Uterus (tissue), 4 donors: Measurements from ENCODE around the gene ETHE1. TPM values are rescaled to one million over a fixed set of nuclear protein-coding genes. Genes with fewer than 3 reads are reported as not detected.
"Not testable (repeated sequence)": the region's sequence is repeated elsewhere in the genome, so short reads cannot be mapped to it uniquely, and the experiment has no call there.

Experiments
- DNase-seq, 2 donors: peaks; one replicate each; pipeline ENCODE4 v3.0.0-alpha.2; 2019 to 2020
- H3K27ac ChIP-seq, 2 donors: fragments of 200-600 bp; sonication (generic); 1 replicate in 1 of 2; 2 replicates in 1 of 2; pipeline ENCODE4 v1.5.1; 2016 to 2018
- H3K27me3 ChIP-seq, 2 donors: fragments of 200-600 bp; sonication (generic); one replicate each; pipeline ENCODE4 v1.5.1; 2018 to 2019; ENCODE audit warnings: control low read depth in 1 of 2
- H3K36me3 ChIP-seq, 2 donors: fragments of 200-600 bp; sonication (generic); one replicate each; pipeline ENCODE4 v1.5.1; 2019; ENCODE audit warnings: control low read depth in 1 of 2
- H3K4me1 ChIP-seq, 2 donors: fragments of 200-600 bp; sonication (generic); one replicate each; pipeline ENCODE4 v1.5.1; 2018 to 2019; ENCODE audit warnings: control low read depth in 1 of 2
- H3K4me3 ChIP-seq, 2 donors: fragments of 200-600 bp; sonication (generic); 1 replicate in 1 of 2; 2 replicates in 1 of 2; pipeline ENCODE4 v1.5.1; 2018 to 2019; ENCODE audit warnings: mild to moderate bottlenecking in 1 of 2
- H3K9me3 ChIP-seq, 2 donors: fragments of 200-600 bp; sonication (generic); one replicate each; pipeline ENCODE4 v1.5.1; 2019; ENCODE audit warnings: control low read depth in 1 of 2
- POLR2A ChIP-seq, 2 donors: fragments of 450-650 bp; IDR thresholded peaks; one replicate each; pipeline ENCODE4 v1.6.1; 2016; ENCODE audit warnings: antibody characterized with exemption in 2 of 2, mild to moderate bottlenecking in 1 of 2, moderate library complexity in 1 of 2
- intact Hi-C: fragments of 100-400 bp; cut with DNase I; formaldehyde crosslinking; loops from one replicate; pipeline ENCODE4 v1.15.1; 2023; ENCODE audit warnings: low total_unique reads
- total RNA-seq, 4 donors: library from RNA; depleted of rRNA in 3 of 4; stranded (reverse); fragments of >200 nt in 3 of 4; gene quantifications; one replicate each; pipeline versions ENCODE4 v1.1.0 to v1.2.4, GENCODE V29; 2014 to 2023
- TF ChIP-seq, protein P1 (sequence below), 4 experiments: fragments of 200-600 bp in 2 of 4; fragments of 450-650 bp in 2 of 4; sonication (generic) in 2 of 4; IDR thresholded peaks; one replicate each; pipeline ENCODE4 v1.5.1; 2016 to 2019; ENCODE audit warnings: antibody characterized with exemption in 4 of 4, mild to moderate bottlenecking in 2 of 4, moderate library complexity in 1 of 4
- donor health status: DM: yes; HTN: yes; CAD: no.

The ETHE1 gene
- total RNA-seq, 4 donors from 2014 or later, result 0.77 to 29.0 (median 12.5) TPM

DNA sequence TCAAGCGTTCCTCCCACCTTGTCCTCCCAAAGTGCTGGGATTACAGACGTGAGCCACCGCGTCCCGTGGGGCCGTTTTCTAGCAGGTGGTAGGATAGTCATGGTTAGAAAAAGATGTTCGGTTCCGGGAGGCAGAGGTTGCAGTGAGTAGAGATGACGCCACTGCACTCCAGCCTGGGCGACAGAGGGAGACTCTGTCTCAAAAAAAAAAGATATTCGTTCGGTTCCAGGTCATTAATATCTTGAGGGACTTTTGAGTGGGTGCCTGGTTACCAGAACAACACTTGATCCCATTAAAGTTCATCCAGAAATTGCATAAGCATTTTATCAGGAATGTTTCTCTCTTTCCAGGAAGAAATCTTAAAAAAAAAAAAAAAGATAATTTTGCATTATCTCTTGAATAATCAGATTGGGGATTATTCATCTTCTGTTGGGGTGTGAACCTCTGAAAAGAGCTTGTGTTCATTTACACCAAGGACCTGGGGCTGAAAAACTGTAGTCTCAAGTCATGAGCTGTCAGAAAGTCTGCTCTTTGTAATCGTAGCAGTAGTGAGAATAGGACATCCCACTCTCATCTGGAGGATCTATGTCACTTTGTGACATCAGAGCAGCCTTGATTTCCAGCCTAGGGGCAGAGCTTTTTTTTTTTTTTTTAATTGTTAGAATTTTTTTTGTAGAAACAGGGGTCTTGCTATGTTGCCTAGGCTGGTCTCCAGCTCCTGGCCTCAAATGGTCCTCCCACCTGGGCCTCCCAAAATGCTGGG, 1.0 kb upstream of the ETHE1 start:
- intact Hi-C loops, result no loop called here
- Histone ChIP-seq H3K36me3 (no peaks in the 10 kb centered on the region), H3K4me3 (peak overlapping the region; percentile 68 to 90), H3K4me1 (no peaks in the 10 kb centered on the region), H3K27me3 (no peaks in the 10 kb centered on the region), H3K9me3 (no peaks in the 10 kb centered on the region), H3K27ac (peak overlapping the region; percentile 82 to 84)
- no peak for TF ChIP-seq POLR2A (IDR thresholded peaks at IDR 0.05)
- TF ChIP-seq, protein P1, sequence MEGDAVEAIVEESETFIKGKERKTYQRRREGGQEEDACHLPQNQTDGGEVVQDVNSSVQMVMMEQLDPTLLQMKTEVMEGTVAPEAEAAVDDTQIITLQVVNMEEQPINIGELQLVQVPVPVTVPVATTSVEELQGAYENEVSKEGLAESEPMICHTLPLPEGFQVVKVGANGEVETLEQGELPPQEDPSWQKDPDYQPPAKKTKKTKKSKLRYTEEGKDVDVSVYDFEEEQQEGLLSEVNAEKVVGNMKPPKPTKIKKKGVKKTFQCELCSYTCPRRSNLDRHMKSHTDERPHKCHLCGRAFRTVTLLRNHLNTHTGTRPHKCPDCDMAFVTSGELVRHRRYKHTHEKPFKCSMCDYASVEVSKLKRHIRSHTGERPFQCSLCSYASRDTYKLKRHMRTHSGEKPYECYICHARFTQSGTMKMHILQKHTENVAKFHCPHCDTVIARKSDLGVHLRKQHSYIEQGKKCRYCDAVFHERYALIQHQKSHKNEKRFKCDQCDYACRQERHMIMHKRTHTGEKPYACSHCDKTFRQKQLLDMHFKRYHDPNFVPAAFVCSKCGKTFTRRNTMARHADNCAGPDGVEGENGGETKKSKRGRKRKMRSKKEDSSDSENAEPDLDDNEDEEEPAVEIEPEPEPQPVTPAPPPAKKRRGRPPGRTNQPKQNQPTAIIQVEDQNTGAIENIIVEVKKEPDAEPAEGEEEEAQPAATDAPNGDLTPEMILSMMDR (IDR thresholded peaks at IDR 0.05), result peak in 1 of 4 experiments; percentile 15
- DNase-seq, result peak; percentile 50 to 58

DNA sequence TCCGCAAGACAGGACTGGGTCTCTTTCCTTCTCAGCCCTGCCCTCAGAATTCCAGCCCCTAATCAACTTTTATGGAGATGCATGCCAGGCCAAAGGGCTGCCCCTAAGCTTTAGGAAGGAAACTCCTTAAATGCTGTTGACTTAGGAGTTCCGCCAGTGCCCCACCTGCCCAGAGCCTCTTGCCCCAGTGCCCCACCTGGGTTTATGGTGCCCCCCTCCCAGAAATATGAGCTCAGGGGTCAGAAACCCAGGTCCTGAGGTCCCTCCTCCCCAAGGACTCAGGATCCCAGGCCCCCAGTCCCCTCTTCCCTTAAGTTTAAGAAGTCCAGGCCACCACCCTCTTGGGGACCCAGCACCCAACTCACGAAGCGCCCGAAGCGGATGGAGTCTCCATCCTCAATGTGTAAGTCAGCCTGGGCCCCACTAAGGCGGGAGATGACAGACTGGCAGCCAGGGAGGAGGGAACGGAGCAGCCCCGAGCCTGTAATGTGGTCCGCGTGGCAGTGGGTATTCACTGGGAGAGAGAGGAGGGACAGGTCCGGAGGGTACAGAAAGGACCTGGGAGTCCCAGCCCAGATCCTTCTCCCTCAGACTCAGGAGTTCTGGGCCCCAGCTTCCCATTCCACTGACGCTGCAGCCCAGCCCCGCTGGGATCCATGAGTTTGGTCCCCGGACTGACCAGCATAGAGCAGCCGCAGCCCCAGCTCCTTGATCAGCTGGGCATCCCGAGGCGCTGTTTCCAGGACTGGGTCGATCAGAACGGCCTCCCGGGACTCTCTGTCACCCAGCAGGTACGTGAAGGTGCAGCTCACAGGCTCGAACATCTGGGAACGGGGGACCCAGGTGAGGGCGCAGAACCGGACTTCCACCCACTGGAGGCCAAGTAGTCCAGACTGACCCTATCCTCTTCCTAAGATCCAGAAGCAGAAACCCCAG, 897 bp downstream of the ETHE1 start:
- intact Hi-C loops, result no loop called here
- Histone ChIP-seq H3K27me3 (no peaks in the 10 kb centered on the region), H3K4me3 (peak overlapping the region; percentile 68 to 90), H3K9me3 (no peaks in the 10 kb centered on the region), H3K4me1 (no peaks in the 10 kb centered on the region), H3K27ac (peak overlapping the region; percentile 82 to 84), H3K36me3 (no peaks in the 10 kb centered on the region)
- no peak for TF ChIP-seq POLR2A (IDR thresholded peaks at IDR 0.05)
- TF ChIP-seq, protein P1 (IDR thresholded peaks at IDR 0.05), result no peak
- DNase-seq, result peak in 1 of 2 donors; percentile 28

DNA sequence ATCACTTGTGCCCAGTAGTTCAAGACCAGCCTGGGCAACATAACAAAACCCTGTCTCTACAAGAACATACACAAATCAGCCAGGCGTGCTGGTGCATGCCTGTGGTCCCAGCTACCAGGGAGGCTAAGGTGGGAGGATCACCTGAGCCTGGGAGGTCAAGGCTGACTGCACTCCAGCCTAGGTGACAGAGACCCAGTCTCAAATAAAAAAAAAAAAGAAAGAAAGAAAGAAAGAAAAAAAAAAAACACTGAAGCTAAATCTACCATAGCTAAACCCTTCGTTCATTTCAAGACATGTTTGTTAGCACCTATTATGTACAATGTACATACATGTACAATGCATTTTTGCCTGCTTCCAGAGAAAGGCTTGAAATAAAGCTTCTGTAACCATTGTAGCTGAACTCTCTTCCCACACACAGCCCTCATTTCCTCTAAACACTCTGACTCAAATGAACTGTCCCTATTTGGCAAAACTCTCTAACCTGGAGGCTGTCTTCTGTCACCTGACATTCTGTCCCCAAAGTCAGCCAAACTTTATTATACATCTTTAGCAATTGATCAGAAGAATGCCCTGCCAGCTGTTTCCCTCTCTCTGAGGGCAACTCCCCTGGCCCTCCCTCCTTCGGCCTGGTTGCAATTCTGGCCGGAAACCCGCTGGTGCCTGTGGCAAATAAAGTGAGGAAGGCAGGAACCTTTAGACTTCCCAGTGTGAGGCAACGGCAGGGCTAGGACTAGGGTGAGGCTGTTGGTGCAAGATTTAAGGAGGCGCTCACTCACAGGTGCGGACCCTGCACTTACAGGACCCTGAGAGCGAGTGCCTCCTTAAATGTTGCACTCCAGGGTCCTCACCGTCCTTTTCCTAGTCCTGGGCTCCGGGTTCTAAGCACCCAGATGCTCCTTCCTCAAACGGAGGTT, 1.8 kb downstream of the ETHE1 start:
- intact Hi-C loops, result no loop called here
- peak; percentile 43 to 50 for DNase-seq
- TF ChIP-seq, protein P1 (IDR thresholded peaks at IDR 0.05), result no peak
- TF ChIP-seq POLR2A (IDR thresholded peaks at IDR 0.05), result no peak

DNA sequence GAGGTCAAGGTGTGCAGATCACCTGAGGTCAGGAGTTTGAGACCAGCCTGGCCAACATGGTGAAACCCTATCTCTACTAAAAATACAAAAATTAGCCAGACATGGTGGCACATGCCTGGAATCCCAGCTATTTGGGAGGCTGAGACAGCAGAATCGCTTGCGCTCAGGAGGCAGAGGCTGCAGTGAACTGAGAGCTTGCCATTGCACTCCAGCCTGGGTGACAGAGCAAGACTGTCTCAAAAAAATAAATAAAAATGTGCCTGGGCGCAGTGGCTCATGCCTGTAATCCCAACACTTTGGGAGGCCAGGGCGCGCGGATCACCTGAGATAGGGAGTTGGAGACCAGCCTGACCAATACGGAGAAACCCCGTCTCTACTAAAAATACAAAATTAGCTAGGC, 3.3 kb downstream of the ETHE1 start:
- H3K27ac ChIP-seq, H3K27me3 ChIP-seq, H3K4me1 ChIP-seq, H3K36me3 ChIP-seq, H3K4me3 ChIP-seq, intact Hi-C loops, H3K9me3 ChIP-seq, DNase-seq: not testable (repeated sequence)

More for the DNA sequence above, 1.8 kb downstream of the ETHE1 start:
- Histone ChIP-seq H3K4me3 (peak overlapping the region; percentile 68 to 90), H3K27me3 (no peaks in the 10 kb centered on the region), H3K27ac (peak overlapping the region; percentile 82 to 84), H3K9me3 (no peaks in the 10 kb centered on the region), H3K36me3 (no peaks in the 10 kb centered on the region), H3K4me1 (no peaks in the 10 kb centered on the region)

DNA sequence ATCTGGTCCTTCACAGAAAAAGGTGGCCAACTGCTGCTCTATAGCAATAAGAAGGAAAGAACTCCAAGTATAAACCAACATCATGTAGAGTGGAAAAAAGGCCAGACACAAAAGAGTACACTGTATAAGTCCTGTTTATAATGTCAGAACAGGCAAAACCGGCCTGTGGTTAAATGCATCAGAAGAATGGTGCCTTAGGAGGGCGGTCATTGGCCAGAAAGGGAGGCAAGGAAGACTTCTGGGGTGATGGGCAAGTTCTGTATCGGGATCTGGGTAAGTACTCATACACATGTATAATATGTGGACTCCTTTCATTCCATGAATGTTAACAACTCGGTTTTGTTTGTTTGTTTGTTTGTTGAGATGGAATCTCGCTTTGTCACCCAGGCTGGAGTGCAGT, 4.1 kb downstream of the ETHE1 start:
- DNase-seq, result no peak
- H3K4me3 ChIP-seq, result no peak overlapping the region
- no peaks in the 10 kb centered on the region for H3K27me3 ChIP-seq
- no peak overlapping the region for H3K27ac ChIP-seq
- TF ChIP-seq, protein P1 (IDR thresholded peaks at IDR 0.05), result no peak
- TF ChIP-seq POLR2A (IDR thresholded peaks at IDR 0.05), result no peak
- no peaks in the 10 kb centered on the region for H3K36me3 ChIP-seq
- intact Hi-C loops, result no loop called here
- H3K4me1 ChIP-seq, result no peaks in the 10 kb centered on the region
- no peaks in the 10 kb centered on the region for H3K9me3 ChIP-seq
